CD4-positive, alpha-beta T cell treated with Interleukin-15 for 4 hours (primary cell): ENCODE data around the gene GPR179.

Experiments used
- DNase-seq: peaks from one replicate; pipeline ENCODE4 v3.0.0-alpha.2; 2020; ENCODE audit warnings: low spot score

The GPR179 gene

GRCh38 chr17:38343608-38344419 is at the start of gene GPR179:
Gene GPR179, minus strand, starts transcription at chr17:38343956. Its CDS starts 167 bp downstream, at chr17:38343789.
- no peak for DNase-seq

- no peak for DNase-seq
Observed at GRCh38 chr17:38379448-38379847, 35.7 kb upstream of the GPR179 start.

GRCh38 chr17:38369124-38369886 is 25.5 kb upstream of the GPR179 start:
- DNase-seq = no peak

- DNase-seq = no peak
Observed at GRCh38 chr17:38364741-38365140, 21.0 kb upstream of the GPR179 start.

GRCh38 chr17:38363016-38363415 is 19.3 kb upstream of the GPR179 start:
- DNase-seq = no peak

- DNase-seq = no peak
Observed at GRCh38 chr17:38361694-38362465, 18.1 kb upstream of the GPR179 start.

GRCh38 chr17:38358586-38359513 is 15.1 kb upstream of the GPR179 start:
- no peak for DNase-seq

- DNase-seq = no peak
Observed at GRCh38 chr17:38357486-38358123, 13.8 kb upstream of the GPR179 start.

GRCh38 chr17:38355251-38355650 is 11.5 kb upstream of the GPR179 start:
- no peak for DNase-seq

- DNase-seq = no peak
Observed at GRCh38 chr17:38354466-38354865, 10.7 kb upstream of the GPR179 start.

- DNase-seq = no peak
Observed at GRCh38 chr17:38353668-38354067, 9.9 kb upstream of the GPR179 start.

GRCh38 chr17:38353086-38353604 is 9.4 kb upstream of the GPR179 start:
- DNase-seq = no peak

- no peak for DNase-seq
Observed at GRCh38 chr17:38352245-38353085, 8.7 kb upstream of the GPR179 start.

- DNase-seq = peak; percentile 92
Observed at GRCh38 chr17:38351412-38352222, 7.9 kb upstream of the GPR179 start, which contains the start of gene SOCS7. Gene SOCS7, plus strand, starts transcription at chr17:38351844. Its CDS starts 209 bp downstream, at chr17:38352053.

- DNase-seq = no peak
Observed at GRCh38 chr17:38350035-38350434, 6.3 kb upstream of the GPR179 start.

GRCh38 chr17:38349097-38349730 is 5.5 kb upstream of the GPR179 start:
- peak; percentile 86 for DNase-seq

GRCh38 chr17:38345743-38346142 is 2.0 kb upstream of the GPR179 start:
- DNase-seq = no peak

- no peak for DNase-seq
Observed at GRCh38 chr17:38344420-38344745, 627 bp upstream of the GPR179 start.
